OCI-LY1 (cell line): ENCODE results near the gene QPCT.

Source experiments
- H2AFZ ChIP-seq: fragments of 200-600 bp; sonication (generic), shearing (Covaris generic); 2 replicates; pipeline ENCODE4 v1.6.0; 2014; ENCODE audit warnings: antibody characterized with exemption, mild to moderate bottlenecking, low read length
- H3F3A ChIP-seq: fragments of 200-600 bp; sonication (generic), shearing (Covaris generic); 2 replicates; pipeline ENCODE4 v1.6.0; 2014; ENCODE audit warnings: mild to moderate bottlenecking, antibody characterized with exemption, low read length, moderate library complexity; ENCODE audit not compliant: insufficient read depth
- H3K27ac ChIP-seq: fragments of 200-600 bp; sonication (generic); 2 replicates; pipeline ENCODE4 v1.5.1; 2014; ENCODE audit warnings: low read length, mixed run types, mild to moderate bottlenecking, low read depth; ENCODE audit not compliant: poor library complexity, severe bottlenecking
- H3K27me3 ChIP-seq: fragments of 200-600 bp; sonication (generic); 2 replicates; pipeline ENCODE4 v1.6.0; 2014; ENCODE audit warnings: antibody characterized with exemption, mild to moderate bottlenecking, low read length, moderate library complexity; ENCODE audit not compliant: insufficient read depth
- H3K36me3 ChIP-seq: fragments of 200-600 bp; sonication (generic); 2 replicates; pipeline ENCODE4 v1.6.1; 2014; ENCODE audit warnings: mild to moderate bottlenecking, antibody characterized with exemption, low read length, moderate library complexity, mixed read lengths; ENCODE audit not compliant: insufficient read depth
- H3K4me1 ChIP-seq: fragments of 200-600 bp; sonication (generic); 2 replicates; pipeline ENCODE4 v1.5.1; 2014; ENCODE audit warnings: mild to moderate bottlenecking, low read length, moderate library complexity; ENCODE audit not compliant: insufficient read depth, severe bottlenecking
- H3K4me2 ChIP-seq: fragments of 200-600 bp; sonication (generic), shearing (Covaris generic); 2 replicates; pipeline ENCODE4 v1.6.1; 2014; ENCODE audit warnings: low read length
- H3K4me3 ChIP-seq: fragments of 200-600 bp; sonication (generic); 2 replicates; pipeline ENCODE4 v1.5.1; 2014; ENCODE audit warnings: low read length, low read depth, mild to moderate bottlenecking, mixed read lengths; ENCODE audit not compliant: poor library complexity, severe bottlenecking
- H3K79me2 ChIP-seq: fragments of 200-600 bp; shearing (Covaris generic); 2 replicates; pipeline ENCODE4 v1.6.1; 2016; ENCODE audit warnings: mixed run types, low read length, mixed read lengths; ENCODE audit not compliant: insufficient read depth
- H3K9ac ChIP-seq: fragments of 200-600 bp; sonication (generic), shearing (Covaris generic); 2 replicates; pipeline ENCODE4 v1.6.1; 2014; ENCODE audit warnings: mild to moderate bottlenecking, low read length, mixed read lengths
- H3K9me2 ChIP-seq: fragments of 200-600 bp; sonication (generic), shearing (Covaris generic); 2 replicates; pipeline ENCODE4 v1.6.1; 2014; ENCODE audit warnings: low read depth, mild to moderate bottlenecking, low read length, mixed read lengths
- H3K9me3 ChIP-seq: fragments of 200-600 bp; shearing (Covaris generic); 2 replicates; pipeline ENCODE4 v1.6.1; 2014; ENCODE audit warnings: low read length, mixed read lengths
- H4K20me1 ChIP-seq: fragments of 200-600 bp; sonication (generic), shearing (Covaris generic); 2 replicates; pipeline ENCODE4 v1.6.0; 2016; ENCODE audit warnings: mild to moderate bottlenecking, low read length; ENCODE audit not compliant: insufficient read depth
- EZH2 ChIP-seq: fragments of 200-600 bp; sonication (generic), shearing (Covaris generic); IDR thresholded peaks from 2 replicates; pipeline ENCODE4 v1.8.0; 2017; ENCODE audit warnings: borderline replicate concordance, mixed run types, mild to moderate bottlenecking, antibody characterized with exemption, low read length, moderate library complexity, mixed read lengths
- TF ChIP-seq, protein P1 (sequence below): fragments of 200-600 bp; sonication (generic), shearing (Covaris generic); IDR thresholded peaks from 2 replicates; pipeline ENCODE4 v1.5.1; 2017; ENCODE audit warnings: mild to moderate bottlenecking, antibody characterized with exemption, low read length, moderate library complexity, mixed read lengths

Gene QPCT

DNA sequence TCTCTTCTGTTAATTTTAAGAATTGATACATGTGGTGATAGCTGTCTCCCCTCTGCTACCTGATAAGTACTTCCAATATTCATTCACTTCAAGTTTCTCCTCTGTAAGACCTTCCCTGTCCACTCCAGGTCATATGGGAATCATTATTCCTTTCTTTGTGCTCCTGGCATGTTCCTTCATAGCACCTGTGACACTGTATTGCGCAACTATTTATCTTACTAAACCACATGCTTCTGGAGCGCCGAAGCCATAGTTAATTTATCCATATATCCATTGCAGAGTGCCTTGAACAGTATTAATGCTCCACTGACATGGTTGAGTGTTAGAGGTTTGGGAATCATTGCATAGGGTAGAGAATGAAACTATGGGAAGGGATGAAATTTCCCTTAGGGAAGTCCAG, 11.9 kb upstream of the QPCT start:
- TF ChIP-seq, protein P1, sequence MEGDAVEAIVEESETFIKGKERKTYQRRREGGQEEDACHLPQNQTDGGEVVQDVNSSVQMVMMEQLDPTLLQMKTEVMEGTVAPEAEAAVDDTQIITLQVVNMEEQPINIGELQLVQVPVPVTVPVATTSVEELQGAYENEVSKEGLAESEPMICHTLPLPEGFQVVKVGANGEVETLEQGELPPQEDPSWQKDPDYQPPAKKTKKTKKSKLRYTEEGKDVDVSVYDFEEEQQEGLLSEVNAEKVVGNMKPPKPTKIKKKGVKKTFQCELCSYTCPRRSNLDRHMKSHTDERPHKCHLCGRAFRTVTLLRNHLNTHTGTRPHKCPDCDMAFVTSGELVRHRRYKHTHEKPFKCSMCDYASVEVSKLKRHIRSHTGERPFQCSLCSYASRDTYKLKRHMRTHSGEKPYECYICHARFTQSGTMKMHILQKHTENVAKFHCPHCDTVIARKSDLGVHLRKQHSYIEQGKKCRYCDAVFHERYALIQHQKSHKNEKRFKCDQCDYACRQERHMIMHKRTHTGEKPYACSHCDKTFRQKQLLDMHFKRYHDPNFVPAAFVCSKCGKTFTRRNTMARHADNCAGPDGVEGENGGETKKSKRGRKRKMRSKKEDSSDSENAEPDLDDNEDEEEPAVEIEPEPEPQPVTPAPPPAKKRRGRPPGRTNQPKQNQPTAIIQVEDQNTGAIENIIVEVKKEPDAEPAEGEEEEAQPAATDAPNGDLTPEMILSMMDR = no peak
- TF ChIP-seq EZH2 = no peak
- no peak overlapping the region for H3K9ac ChIP-seq
- H3K4me1 ChIP-seq = peaks cover 37% of the 10 kb centered on the region
- no peak overlapping the region for H3K27ac ChIP-seq
- H2AFZ ChIP-seq = no peak overlapping the region
- no peak overlapping the region for H3K4me3 ChIP-seq
- H3K79me2 ChIP-seq = no peaks in the 10 kb centered on the region
- no peaks in the 10 kb centered on the region for H3K9me2 ChIP-seq
- H3K9me3 ChIP-seq = no peaks in the 10 kb centered on the region
- no peaks in the 10 kb centered on the region for H3F3A ChIP-seq
- H3K36me3 ChIP-seq = no peaks in the 10 kb centered on the region
- no peak overlapping the region for H3K4me2 ChIP-seq
- no peaks in the 10 kb centered on the region for H3K27me3 ChIP-seq
- no peaks in the 10 kb centered on the region for H4K20me1 ChIP-seq

- Histone ChIP-seq H3K27me3 (no peaks in the 10 kb centered on the region), H3K36me3 (no peaks in the 10 kb centered on the region), H3K4me1 (peaks cover 44% of the 10 kb centered on the region), H3K9me2 (no peaks in the 10 kb centered on the region), H4K20me1 (no peaks in the 10 kb centered on the region), H3K9me3 (no peaks in the 10 kb centered on the region), H2AFZ (no peak overlapping the region), H3K4me3 (no peak overlapping the region), H3F3A (no peaks in the 10 kb centered on the region), H3K4me2 (0 out of 2 replicates have a peak overlapping the region, but pooled peaks have one; percentile 5), H3K79me2 (no peaks in the 10 kb centered on the region), H3K27ac (no peak overlapping the region), H3K9ac (no peak overlapping the region)
- TF ChIP-seq, protein P1 = no peak
- no peak for TF ChIP-seq EZH2
Measured at GRCh38 chr2:37333256-37333655, 11.2 kb upstream of the QPCT start.

DNA sequence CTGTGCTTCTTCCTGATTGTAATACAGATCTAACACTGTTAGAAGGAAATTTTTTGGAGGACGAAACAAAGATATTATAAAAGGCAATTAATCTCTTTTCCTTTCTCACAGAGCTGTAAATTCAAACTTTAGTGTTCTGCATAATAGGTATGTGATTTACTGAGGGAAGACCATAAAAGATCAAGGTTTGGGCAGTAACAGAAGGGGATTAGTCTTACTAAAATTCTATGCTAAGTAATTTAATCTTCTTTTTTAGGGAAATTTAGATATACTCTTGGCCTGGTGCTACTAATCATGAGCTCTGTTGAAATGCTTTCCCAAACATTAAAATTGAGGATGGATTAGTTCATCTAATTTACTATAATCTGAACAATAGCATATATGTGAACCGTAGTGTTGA, 8.8 kb upstream of the QPCT start:
- peak overlapping the region; percentile 76 for H3K27ac ChIP-seq
- H3K4me2 ChIP-seq = peak overlapping the region; percentile 58
- no peaks in the 10 kb centered on the region for H3K9me2 ChIP-seq
- H3K4me3 ChIP-seq = peak overlapping the region; percentile 56
- no peaks in the 10 kb centered on the region for H3K9me3 ChIP-seq
- no peak overlapping the region; the same call in 1 of the 2 replicates for H2AFZ ChIP-seq
- no peaks in the 10 kb centered on the region for H3K36me3 ChIP-seq
- no peaks in the 10 kb centered on the region for H4K20me1 ChIP-seq
- peaks cover 59% of the 10 kb centered on the region for H3K4me1 ChIP-seq
- no peak for TF ChIP-seq EZH2
- TF ChIP-seq, protein P1 = no peak
- no peaks in the 10 kb centered on the region for H3F3A ChIP-seq
- H3K27me3 ChIP-seq = no peaks in the 10 kb centered on the region
- H3K9ac ChIP-seq = peak overlapping the region; percentile 60
- H3K79me2 ChIP-seq = no peaks in the 10 kb centered on the region
